Bone marrow (tissue), 2 donors: ENCODE measurements around the gene SUPT20HL1.
"Not testable (repeated sequence)": the region's sequence is repeated elsewhere in the genome, so short reads cannot be mapped to it uniquely, and the experiment has no call there.

Experiments used
- DNase-seq, 2 donors: peaks; one replicate each; lab custom pipeline; 2025; lab: John Stamatoyannopoulos, UW

The SUPT20HL1 gene

GRCh38 chrX:24363432-24364181, 3.2 kb downstream of the SUPT20HL1 start:
- not testable (repeated sequence) for DNase-seq

GRCh38 chrX:24364326-24364725, 3.9 kb downstream of the SUPT20HL1 start:
- DNase-seq, result no peak

DNA sequence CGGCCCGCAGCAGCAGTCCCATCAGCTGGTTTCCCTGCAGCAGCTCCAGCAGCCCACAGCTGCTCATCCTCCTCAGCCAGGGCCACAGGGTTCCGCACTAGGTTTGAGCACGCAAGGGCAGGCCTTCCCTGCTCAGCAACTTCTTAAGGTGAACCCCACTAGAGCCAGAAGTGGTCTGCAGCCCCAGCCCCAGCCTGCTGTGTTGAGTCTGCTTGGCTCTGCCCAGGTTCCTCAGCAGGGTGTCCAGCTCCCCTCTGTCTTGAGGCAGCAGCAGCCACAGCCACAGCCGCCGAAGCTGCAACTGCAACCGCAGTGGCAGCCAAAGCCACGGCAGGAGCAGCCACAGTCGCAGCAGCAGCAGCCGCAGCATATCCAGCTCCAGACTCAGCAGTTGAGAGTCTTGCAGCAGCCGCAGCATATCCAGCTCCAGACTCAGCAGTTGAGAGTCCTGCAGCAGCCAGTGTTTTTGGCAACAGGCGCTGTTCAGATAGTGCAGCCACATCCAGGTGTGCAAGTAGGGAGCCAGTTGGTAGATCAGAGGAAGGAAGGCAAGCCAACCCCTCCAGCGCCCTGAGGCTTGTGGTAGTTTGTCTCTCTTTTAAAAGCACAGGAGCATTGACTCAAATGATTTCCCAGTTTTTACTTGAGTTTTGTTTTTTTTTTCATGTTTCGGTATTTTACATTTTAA, 4.6 kb downstream of the SUPT20HL1 start:
- DNase-seq, result no peak

GRCh38 chrX:24366762-24367400, 6.4 kb downstream of the SUPT20HL1 start:
- not testable (repeated sequence) for DNase-seq

GRCh38 chrX:24369816-24370215, 9.4 kb downstream of the SUPT20HL1 start:
- DNase-seq, result no peak

DNA sequence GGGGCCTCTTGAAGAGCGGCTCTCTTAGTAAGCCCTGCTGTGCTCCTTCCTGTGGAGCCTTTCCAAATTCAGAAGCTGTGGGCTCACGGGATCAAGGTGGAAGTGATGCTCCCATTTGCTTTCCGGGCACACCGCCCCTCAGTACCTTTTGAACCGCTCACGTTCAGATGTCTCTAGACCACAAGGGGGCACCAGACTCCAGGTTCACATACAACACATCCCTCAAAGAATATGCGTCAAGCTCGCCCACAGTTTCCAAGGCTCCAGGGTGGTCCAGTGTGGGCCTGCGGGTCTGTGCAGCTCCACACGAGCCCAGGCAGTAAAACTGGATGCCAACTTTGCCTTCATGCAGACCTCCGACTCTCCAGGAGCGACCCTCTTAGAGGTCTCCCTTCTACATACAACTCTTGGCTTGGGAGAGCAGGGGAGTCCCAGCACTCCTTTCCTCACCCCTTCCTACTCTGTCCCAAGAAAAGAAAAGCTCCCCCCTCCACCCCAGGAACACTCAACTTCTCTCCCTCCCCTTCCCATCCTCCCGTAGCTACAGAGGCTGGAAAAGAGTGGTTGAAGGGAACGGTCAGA, 11.0 kb downstream of the SUPT20HL1 start:
- DNase-seq, result peak in 1 of 2 donors; percentile 3

- no peak for DNase-seq
Observed at GRCh38 chrX:24372021-24372763, 11.8 kb downstream of the SUPT20HL1 start.

DNA sequence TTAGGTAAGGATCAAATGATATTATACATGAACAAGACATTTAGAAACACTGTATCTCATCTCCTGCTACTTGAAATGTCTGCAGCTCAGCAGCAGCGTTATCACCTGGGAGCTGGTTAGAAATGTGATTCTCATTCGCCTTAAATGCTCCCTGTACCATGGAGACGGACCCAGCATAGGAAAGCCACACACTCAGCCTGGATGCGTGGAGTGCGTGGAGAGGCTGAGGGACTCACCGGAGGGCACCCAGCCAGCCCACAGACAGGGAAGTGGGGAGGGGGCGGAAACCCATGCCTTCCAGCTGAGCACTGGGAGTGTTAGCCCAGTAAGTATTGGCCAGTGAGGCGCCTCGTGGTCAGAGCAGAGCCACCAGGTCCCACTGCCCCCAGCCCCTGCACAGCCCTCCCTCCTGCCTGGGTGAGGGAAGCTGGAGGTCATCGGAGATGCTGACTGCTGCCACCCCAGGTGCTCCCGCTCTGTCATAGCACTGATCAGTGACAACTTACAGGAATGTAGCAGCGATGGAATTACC, 15.2 kb downstream of the SUPT20HL1 start:
- no peak for DNase-seq

DNA sequence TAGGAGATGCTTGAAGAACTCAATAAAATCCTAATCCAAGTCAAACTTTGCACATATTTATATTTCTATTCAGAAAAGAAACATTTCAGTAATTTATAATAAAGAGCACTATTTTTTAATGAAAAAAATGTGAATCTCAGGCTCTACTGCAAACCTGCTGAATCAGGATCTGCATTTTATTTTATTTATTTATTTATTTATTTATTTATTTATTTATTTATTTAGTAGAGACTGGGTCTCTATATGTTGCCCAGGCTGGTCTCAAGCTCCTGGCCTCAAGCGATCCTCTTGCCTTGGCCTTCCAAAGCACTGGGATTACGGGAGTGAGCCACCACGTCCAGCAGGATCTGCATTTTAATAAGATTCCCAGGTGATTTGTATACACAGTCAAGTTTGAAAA, 16.0 kb downstream of the SUPT20HL1 start:
- DNase-seq, result no peak

GRCh38 chrX:24377195-24377594, 16.8 kb downstream of the SUPT20HL1 start:
- no peak for DNase-seq

DNA sequence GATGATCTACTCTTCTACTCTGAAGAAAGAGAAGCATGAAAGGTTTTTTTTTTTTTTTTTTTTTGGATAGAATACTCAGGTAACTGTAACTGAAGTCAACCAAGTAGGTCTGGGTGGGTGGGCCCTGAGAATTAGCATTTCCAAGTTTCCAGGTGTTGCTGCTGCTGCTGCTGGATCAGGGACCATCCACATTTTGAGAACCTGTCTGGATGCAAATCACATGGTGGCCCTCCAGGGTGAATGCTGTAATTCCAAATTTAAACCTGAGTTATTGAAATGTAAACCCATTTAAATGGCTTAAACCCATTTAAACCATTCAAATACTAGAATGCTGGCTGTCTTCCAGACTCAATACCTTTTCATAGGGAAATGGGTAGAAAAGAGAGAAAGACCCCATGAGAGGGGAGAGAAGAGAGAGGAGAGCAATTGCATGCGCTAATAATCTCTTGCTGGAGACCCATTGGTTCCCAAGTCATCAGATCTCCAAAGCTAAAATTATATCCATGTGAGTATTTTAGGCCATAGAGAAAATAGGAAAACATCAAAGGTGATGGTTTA, 17.6 kb downstream of the SUPT20HL1 start:
- no peak for DNase-seq

GRCh38 chrX:24378706-24379105, 18.3 kb downstream of the SUPT20HL1 start:
- no peak for DNase-seq

DNA sequence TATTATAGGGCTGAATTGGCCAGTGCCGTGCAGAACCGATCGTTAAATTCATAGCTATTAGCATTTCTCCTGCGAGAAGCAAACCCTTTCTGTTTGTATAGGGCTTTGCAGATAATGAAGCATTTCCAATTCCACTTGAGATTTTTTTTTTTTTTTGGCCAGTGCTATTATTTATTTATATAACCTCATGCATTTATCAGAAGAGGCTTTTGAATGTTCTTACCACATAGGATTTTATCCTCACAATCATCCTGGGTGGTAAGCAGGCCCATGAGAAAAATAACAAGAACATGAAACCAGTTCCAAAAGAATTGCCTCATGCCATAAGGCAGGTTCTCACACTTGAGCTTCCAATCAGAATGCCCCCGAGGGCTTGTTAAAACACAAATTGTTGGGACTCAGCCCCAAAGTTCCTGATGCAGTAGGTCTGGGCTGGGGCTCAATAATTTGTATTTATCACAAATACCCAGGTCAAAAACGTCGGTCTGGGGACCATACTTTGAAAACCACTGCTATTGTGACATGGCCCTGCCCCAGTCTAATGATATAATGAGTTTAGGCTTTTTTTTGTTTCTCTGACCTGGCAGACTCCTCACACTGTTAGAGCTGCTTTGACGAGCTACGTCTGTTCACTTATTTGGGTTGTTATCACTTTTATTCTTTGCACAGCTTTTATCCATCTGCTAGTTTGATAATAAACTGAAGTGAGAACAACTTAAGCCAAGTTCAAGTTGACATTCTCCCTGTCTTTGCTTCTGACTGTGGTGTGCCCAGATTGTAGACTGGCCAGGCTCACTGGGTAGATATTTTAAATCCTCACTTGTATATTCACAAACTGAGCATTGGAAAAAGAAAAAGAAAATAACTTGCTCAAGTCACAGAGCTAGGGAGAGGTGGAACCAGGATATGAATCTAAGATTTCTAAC, 20.1 kb downstream of the SUPT20HL1 start:
- no peak for DNase-seq

DNA sequence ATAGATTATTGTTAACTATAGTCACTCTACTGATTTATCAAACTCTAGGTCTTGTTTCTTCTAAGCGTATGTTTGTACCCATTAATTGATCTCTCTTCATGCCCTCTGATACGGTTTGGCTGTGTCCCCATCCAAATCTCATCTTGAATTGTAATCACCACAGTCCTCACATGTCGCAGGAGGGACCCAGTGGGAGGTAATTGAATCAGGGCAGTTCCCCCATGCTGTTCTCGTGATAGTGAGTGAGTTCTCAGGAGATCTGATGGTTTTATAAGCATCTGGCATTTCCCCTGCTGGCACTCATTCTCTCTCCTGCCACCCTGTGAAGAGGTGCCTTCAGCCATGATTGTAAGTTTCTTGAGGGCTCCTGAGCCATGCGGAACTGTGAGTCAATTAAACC, 21.9 kb downstream of the SUPT20HL1 start:
- not testable (repeated sequence) for DNase-seq

DNA sequence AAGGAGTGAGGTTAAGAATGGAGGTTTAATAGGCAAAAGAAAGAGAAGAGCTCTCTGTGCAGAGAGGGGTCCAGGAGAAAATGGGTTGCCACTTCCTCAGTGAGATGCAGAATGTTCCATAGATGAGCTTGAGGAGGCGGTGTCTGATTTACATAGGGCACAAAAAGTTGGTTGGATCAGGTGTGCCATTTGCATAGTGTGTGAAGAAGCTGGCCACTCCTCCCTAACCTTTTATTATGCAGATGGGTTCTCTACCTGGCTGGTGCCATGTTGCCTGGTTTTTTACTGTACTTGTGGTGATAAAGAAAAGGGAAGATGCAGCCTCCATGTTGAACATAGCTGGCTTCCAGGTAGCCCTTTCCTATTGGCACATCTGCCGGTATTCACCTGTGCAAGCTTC, 27.3 kb downstream of the SUPT20HL1 start:
- no peak for DNase-seq

- no peak for DNase-seq
Observed at GRCh38 chrX:24391389-24391788, 30.9 kb downstream of the SUPT20HL1 start.

- no peak for DNase-seq
Observed at GRCh38 chrX:24391843-24392242, 31.4 kb downstream of the SUPT20HL1 start.

DNA sequence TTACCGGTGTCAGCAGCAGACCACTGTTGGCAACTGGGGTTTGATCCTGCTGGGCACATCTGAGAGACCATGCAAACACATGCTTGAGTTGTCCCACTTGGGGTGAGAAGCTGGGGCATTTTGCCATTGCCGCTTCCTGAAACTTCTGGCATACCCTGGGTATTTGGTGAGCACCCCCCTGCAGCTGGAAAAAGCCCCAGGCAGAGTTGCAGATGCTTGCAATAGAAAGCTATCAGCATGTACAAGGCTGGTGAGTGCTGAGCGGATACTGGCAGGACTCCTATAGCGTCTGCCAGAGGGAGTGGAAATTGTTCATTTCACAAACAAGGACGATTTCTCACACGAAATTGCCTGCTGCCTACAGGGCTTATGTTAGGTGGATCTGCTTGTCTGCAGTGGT, 32.3 kb downstream of the SUPT20HL1 start:
- no peak for DNase-seq

- DNase-seq, result peak in 1 of 2 donors; percentile 17
Observed at GRCh38 chrX:24395775-24396174, 35.3 kb downstream of the SUPT20HL1 start.

DNA sequence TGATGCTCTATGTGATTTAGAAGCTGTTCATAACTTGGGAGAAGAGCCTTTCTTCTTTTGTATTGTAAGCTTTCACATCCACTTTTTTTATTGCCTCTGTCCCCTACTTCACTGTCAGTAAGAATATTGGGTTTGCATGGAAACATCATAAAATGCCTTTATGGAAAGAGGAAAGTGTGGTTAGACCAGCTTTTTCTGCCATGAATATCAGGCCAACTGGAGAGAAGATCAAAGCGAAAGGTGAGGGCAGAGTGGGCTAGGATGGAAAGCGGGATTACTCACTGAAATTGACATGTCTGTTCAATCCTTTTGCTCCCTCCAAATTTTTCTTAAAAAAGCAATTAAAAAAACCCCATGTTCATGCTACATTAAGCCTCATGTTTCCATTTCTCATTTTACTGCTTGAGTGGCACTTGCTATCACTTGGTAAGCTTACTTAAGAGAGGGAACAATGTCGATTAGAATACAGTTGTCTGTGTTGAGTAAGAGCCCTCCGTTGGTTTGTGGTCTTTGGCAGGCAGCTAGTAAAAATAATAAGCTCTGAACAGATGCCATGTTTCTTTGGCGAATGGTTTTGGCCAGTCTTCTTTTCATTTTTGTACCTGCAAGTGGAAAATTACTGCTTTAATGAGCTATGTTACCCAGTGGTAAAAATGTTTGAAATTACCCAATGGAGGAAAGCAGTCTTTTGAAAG, 35.9 kb downstream of the SUPT20HL1 start:
- DNase-seq, result no peak
